ENCODE data around the gene VN1R5.

GRCh38 chr1:247228133-247228532 is 27.7 kb upstream of the VN1R5 start:
- TF ChIP-seq, protein P1, sequence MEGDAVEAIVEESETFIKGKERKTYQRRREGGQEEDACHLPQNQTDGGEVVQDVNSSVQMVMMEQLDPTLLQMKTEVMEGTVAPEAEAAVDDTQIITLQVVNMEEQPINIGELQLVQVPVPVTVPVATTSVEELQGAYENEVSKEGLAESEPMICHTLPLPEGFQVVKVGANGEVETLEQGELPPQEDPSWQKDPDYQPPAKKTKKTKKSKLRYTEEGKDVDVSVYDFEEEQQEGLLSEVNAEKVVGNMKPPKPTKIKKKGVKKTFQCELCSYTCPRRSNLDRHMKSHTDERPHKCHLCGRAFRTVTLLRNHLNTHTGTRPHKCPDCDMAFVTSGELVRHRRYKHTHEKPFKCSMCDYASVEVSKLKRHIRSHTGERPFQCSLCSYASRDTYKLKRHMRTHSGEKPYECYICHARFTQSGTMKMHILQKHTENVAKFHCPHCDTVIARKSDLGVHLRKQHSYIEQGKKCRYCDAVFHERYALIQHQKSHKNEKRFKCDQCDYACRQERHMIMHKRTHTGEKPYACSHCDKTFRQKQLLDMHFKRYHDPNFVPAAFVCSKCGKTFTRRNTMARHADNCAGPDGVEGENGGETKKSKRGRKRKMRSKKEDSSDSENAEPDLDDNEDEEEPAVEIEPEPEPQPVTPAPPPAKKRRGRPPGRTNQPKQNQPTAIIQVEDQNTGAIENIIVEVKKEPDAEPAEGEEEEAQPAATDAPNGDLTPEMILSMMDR (conservative IDR thresholded peaks at IDR 0.05; ENCODE audit: low read length), result 0 out of 2 replicates have a peak, but pooled peaks have one; percentile 15
- TF ChIP-seq EZH2phosphoT487 (IDR thresholded peaks at IDR 0.05; ENCODE audit: borderline replicate concordance, low read depth, low read length), result no peak
